Gastrocnemius medialis (tissue), 4 donors: ENCODE data around the gene LIN7A. TPM values are rescaled to one million over a fixed set of nuclear protein-coding genes. Genes with fewer than 3 reads are reported as not detected.

Source experiments
- ATAC-seq, 2 donors: fragments of 150-250 bp; one replicate each; pipeline ENCODE4 v1.9.1; 2016
- DNase-seq, 2 donors: peaks; one replicate each; pipeline ENCODE4 v3.0.0-alpha.2; 2019
- H3K27ac ChIP-seq, 4 donors: fragments of 200-600 bp; sonication (generic); 1 replicate in 1 of 4; 2 replicates in 3 of 4; pipeline ENCODE4 v1.5.1; 2016 to 2018; ENCODE audit warnings: mild to moderate bottlenecking in 2 of 4, moderate library complexity in 1 of 4
- H3K27me3 ChIP-seq, 3 donors: fragments of 200-600 bp; sonication (generic) in 2 of 3; 1 replicate in 1 of 3; 2 replicates in 2 of 3; pipeline versions ENCODE4 v1.5.1 to v1.6.0; 2016 to 2019; ENCODE audit warnings: mild to moderate bottlenecking in 1 of 3, moderate library complexity in 1 of 3
- H3K36me3 ChIP-seq, 2 donors: fragments of 200-600 bp; sonication (generic) in 1 of 2; one replicate each; pipeline ENCODE4 v1.5.1; 2017 to 2018
- H3K4me1 ChIP-seq, 2 donors: fragments of 200-600 bp; sonication (generic) in 1 of 2; one replicate each; pipeline ENCODE4 v1.5.1; 2016 to 2017; ENCODE audit warnings: mild to moderate bottlenecking in 2 of 2
- H3K4me3 ChIP-seq, 4 donors: fragments of 200-600 bp; sonication (generic) in 3 of 4; 1 replicate in 1 of 4; 2 replicates in 3 of 4; pipeline ENCODE4 v1.5.1; 2016 to 2019; ENCODE audit warnings: mild to moderate bottlenecking in 2 of 4
- H3K9me3 ChIP-seq, 3 donors: fragments of 200-600 bp; sonication (generic) in 2 of 3; 1 replicate in 1 of 3; 2 replicates in 2 of 3; pipeline ENCODE4 v1.5.1; 2016 to 2019
- POLR2A ChIP-seq, 2 donors: fragments of 450-650 bp; IDR thresholded peaks; one replicate each; pipeline ENCODE4 v1.6.1; 2017; ENCODE audit warnings: antibody characterized with exemption in 2 of 2, mild to moderate bottlenecking in 2 of 2, moderate library complexity in 2 of 2
- in situ Hi-C, 4 donors: fragments of 200-750 bp; cut with MboI; loops; one replicate each; pipeline versions ENCODE4 v1.15.0 to v1.8.0; 2017; ENCODE audit warnings: low sequenced_read_pairs in 4 of 4
- intact Hi-C: fragments of 100-400 bp; cut with DNase I; formaldehyde crosslinking; loops from one replicate; pipeline ENCODE4 v1.15.1; 2023; ENCODE audit warnings: low total_unique reads
- total RNA-seq, 4 donors: library from RNA; depleted of rRNA; stranded (reverse); fragments of >200 nt; gene quantifications; one replicate each; pipeline versions ENCODE4 v1.1.0 to v1.2.3, GENCODE V29; 2016
- TF ChIP-seq, protein P1 (sequence below), 5 experiments: fragments of 450-650 bp in 3 of 5; fragments of 200-600 bp in 2 of 5; sonication (generic) in 2 of 5; IDR thresholded peaks in 4 of 5; conservative IDR thresholded peaks in 1 of 5; 1 replicate in 4 of 5; 2 replicates in 1 of 5; pipeline ENCODE4 v1.5.1; 2016 to 2019; ENCODE audit warnings: antibody characterized with exemption in 5 of 5, mild to moderate bottlenecking in 3 of 5, moderate library complexity in 3 of 5

Gene LIN7A
- total RNA-seq, 4 donors from 2014 or later, result 1.4 to 4.8 (median 2.8) TPM

DNA sequence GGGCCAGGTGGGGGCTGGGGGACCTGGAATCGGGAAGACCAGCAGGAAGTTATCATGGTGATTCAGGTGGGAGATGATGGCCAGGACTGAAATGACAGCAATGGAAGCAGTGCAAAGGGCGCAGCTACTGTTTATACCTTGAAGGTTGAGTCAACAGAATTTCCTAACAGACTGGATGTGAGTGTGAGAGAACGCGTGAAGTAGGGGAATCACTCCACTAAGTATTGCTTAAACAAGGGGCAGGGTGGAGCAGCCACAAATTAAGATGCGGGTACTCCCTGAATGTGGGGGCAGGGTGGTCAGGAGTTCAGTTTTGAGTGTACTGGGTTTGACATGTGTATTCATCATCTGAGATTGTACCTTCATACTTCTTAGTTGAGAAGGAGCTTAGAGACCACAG, 175.9 kb downstream of the LIN7A start:
- H3K36me3 ChIP-seq, result no peaks in the 10 kb centered on the region
- H3K4me1 ChIP-seq, result no peaks in the 10 kb centered on the region
- ATAC-seq, result no peak
- in situ Hi-C loops (loop anchor here (5.0 to 25.0 kb wide), 4 partner anchors 287 to 350 kb away; no protein-coding TSS in a partner anchor), intact Hi-C loops (loop anchor here (2.0 to 5.0 kb wide), 2 partner anchors 50 to 351 kb away; no protein-coding TSS in a partner anchor)
- H3K4me3 ChIP-seq, result no peak overlapping the region
- H3K9me3 ChIP-seq, result no peaks in the 10 kb centered on the region
- H3K27ac ChIP-seq, result no peak overlapping the region
- TF ChIP-seq, protein P1, sequence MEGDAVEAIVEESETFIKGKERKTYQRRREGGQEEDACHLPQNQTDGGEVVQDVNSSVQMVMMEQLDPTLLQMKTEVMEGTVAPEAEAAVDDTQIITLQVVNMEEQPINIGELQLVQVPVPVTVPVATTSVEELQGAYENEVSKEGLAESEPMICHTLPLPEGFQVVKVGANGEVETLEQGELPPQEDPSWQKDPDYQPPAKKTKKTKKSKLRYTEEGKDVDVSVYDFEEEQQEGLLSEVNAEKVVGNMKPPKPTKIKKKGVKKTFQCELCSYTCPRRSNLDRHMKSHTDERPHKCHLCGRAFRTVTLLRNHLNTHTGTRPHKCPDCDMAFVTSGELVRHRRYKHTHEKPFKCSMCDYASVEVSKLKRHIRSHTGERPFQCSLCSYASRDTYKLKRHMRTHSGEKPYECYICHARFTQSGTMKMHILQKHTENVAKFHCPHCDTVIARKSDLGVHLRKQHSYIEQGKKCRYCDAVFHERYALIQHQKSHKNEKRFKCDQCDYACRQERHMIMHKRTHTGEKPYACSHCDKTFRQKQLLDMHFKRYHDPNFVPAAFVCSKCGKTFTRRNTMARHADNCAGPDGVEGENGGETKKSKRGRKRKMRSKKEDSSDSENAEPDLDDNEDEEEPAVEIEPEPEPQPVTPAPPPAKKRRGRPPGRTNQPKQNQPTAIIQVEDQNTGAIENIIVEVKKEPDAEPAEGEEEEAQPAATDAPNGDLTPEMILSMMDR (IDR thresholded peaks at IDR 0.05 in 4 of 5, conservative IDR thresholded peaks at IDR 0.05 in 1 of 5), result no peak
- TF ChIP-seq POLR2A (IDR thresholded peaks at IDR 0.05), result no peak
- DNase-seq, result no peak
- H3K27me3 ChIP-seq, result no peaks in the 10 kb centered on the region

DNA sequence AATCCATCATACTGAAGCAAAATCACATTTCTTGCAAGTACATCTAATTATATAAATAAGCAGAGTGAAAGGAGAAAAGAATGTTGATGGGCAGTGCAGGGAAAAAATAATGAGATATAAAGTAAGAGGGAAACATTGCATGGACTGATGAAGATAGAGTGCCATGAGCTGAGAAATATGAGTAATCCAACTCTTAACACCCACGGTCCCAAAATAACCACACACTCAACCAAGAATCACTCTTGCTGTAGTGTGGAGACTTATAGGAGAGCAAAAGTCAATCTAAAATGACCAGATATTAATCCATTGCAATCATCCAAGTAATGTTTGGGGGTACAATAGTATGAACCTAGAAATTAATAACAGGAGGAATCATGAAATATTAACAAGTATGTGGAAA, 180.9 kb downstream of the LIN7A start:
- H3K27me3 ChIP-seq, result no peaks in the 10 kb centered on the region
- in situ Hi-C loops, result loop anchor here in 2 of 4 donors (5.0 to 25.0 kb wide), 2 partner anchors 340 to 345 kb away; no protein-coding TSS in a partner anchor

DNA sequence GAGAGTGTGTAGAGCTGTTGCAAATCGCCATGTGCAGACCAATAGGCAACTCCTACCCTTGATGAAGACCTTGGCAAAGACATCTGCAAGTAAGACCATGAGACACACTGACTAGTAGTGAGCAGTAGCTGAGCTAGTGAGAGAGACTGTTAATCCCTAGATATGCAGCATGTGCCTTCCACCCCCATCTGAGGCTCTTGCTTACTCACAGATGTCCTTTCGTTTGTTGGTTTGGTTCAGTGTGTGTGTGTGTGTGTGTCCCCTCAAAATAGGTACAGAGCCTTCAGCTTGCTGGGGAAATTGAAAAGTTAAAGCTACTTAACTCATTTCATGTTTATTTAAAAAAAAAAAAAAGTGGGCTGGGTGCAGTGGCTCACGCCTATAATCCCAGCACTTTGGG, 183.5 kb downstream of the LIN7A start:
- DNase-seq, result no peak
- Histone ChIP-seq H3K4me3 (no peak overlapping the region), H3K9me3 (no peaks in the 10 kb centered on the region), H3K27me3 (no peaks in the 10 kb centered on the region), H3K27ac (no peak overlapping the region), H3K36me3 (no peaks in the 10 kb centered on the region), H3K4me1 (no peaks in the 10 kb centered on the region)
- in situ Hi-C loops (loop anchor here in 1 of 4 donors (25.0 kb wide), 1 partner anchor 342 kb away; no protein-coding TSS in a partner anchor), intact Hi-C loops (no loop called here)
- TF ChIP-seq POLR2A (IDR thresholded peaks at IDR 0.05), result no peak
- TF ChIP-seq, protein P1 (IDR thresholded peaks at IDR 0.05 in 4 of 5, conservative IDR thresholded peaks at IDR 0.05 in 1 of 5), result no peak
- ATAC-seq, result peak in 1 of 2 donors; percentile 26

More for the DNA sequence above, 180.9 kb downstream of the LIN7A start:
- DNase-seq, result no peak
- no peaks in the 10 kb centered on the region for H3K36me3 ChIP-seq
- H3K27ac ChIP-seq, result no peak overlapping the region
- H3K4me1 ChIP-seq, result no peaks in the 10 kb centered on the region
- intact Hi-C loops, result no loop called here
- TF ChIP-seq POLR2A (IDR thresholded peaks at IDR 0.05), result no peak
- TF ChIP-seq, protein P1 (IDR thresholded peaks at IDR 0.05 in 4 of 5, conservative IDR thresholded peaks at IDR 0.05 in 1 of 5), result no peak
- H3K4me3 ChIP-seq, result no peak overlapping the region
- peak; percentile 68 to 80 for ATAC-seq
- H3K9me3 ChIP-seq, result no peaks in the 10 kb centered on the region

DNA sequence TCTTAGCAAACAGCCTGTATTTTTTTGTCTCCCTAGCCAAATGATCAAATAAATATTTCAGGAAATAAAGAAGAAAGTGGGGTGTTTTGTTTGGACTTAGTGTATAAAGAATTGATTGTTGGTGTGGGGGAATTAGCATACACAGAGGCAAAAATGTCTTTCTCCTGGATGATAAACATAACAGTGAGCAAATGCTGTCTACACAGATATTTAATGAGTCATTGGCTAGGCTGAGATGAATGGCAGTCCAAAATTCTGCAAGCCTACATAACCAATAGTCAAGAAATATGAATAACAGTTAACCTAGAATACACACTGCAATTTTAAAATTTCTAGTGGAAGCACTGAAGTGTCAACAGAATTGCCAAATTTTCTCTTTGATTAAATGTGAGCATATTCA, 185.3 kb downstream of the LIN7A start:
- intact Hi-C loops, result no loop called here
- H3K9me3 ChIP-seq, result no peaks in the 10 kb centered on the region
- in situ Hi-C loops, result loop anchor here in 1 of 4 donors (25.0 kb wide), 1 partner anchor 340 kb away; no protein-coding TSS in a partner anchor
- no peaks in the 10 kb centered on the region for H3K27me3 ChIP-seq
- ATAC-seq (no peak), DNase-seq (no peak)
- no peak overlapping the region for H3K4me3 ChIP-seq
- no peaks in the 10 kb centered on the region for H3K36me3 ChIP-seq
- no peak overlapping the region for H3K27ac ChIP-seq
- H3K4me1 ChIP-seq, result no peaks in the 10 kb centered on the region
- TF ChIP-seq POLR2A (IDR thresholded peaks at IDR 0.05), result no peak
- TF ChIP-seq, protein P1 (IDR thresholded peaks at IDR 0.05 in 4 of 5, conservative IDR thresholded peaks at IDR 0.05 in 1 of 5), result no peak

DNA sequence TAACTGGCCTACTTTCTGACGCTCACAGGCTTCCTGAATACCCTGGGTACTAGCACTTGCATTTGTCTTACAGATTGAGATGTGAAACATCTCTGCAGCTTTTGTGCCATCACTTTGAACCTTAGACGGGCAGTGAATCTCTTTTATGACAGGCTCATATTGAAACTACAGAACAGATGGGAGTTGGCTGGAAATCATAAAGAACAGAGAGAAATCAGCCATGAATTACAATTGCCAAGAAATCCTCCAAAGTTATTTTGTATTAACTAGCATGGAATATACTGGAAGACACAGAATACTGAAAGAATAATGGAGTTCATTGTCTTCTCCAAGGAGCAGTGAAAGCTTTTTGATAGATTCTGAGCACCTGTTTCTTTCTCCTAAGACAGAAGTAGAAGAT, 188.3 kb downstream of the LIN7A start:
- intact Hi-C loops (no loop called here), in situ Hi-C loops (no loop called here)
- H3K27me3 ChIP-seq, result no peaks in the 10 kb centered on the region
- no peak for DNase-seq
- H3K4me1 ChIP-seq, result no peaks in the 10 kb centered on the region
- TF ChIP-seq, protein P1 (IDR thresholded peaks at IDR 0.05 in 4 of 5, conservative IDR thresholded peaks at IDR 0.05 in 1 of 5), result no peak
- TF ChIP-seq POLR2A (IDR thresholded peaks at IDR 0.05), result no peak
- no peaks in the 10 kb centered on the region for H3K36me3 ChIP-seq
- H3K27ac ChIP-seq, result no peak overlapping the region
- no peak for ATAC-seq
- no peaks in the 10 kb centered on the region for H3K9me3 ChIP-seq
- H3K4me3 ChIP-seq, result no peak overlapping the region
